H1 (cell line): ENCODE data around the gene DAPK1. TPM values are rescaled to one million over a fixed set of nuclear protein-coding genes. Genes with fewer than 3 reads are reported as not detected.

Experiments
- CTCF ChIA-PET: fragments of 300-600 bp; sonication (Branson Sonifier 250); formaldehyde crosslinking; loops from one replicate; lab custom pipeline; 2021; ENCODE audit not compliant: partially characterized antibody; lab: Charles Lee
- POLR2A ChIA-PET: fragments of 300-600 bp; sonication (Branson Sonifier 250); formaldehyde crosslinking; loops from one replicate; lab custom pipeline; 2021; ENCODE audit warnings: inconsistent platforms; ENCODE audit not compliant: partially characterized antibody; lab: Charles Lee
- DNase-seq, 2 experiments: peaks; one replicate each; pipeline versions ENCODE4 v3.0.0 to v3.0.0-alpha.2; 2010 to 2022; ENCODE audit warnings: low spot score in 2 of 2, low read depth in 1 of 2, mixed read lengths in 1 of 2
- FAIRE-seq: peaks from 2 replicates; lab custom pipeline; 2011; peaks lifted over from hg19 to GRCh38; lab: Jason Lieb, UNC
- H2AFZ ChIP-seq: 2 replicates; pipeline ENCODE4 v1.8.1; 2012; ENCODE audit warnings: low read length, inconsistent platforms
- H2AK5ac ChIP-seq: 2 replicates; pipeline ENCODE4 v1.6.1; 2013; ENCODE audit warnings: low read depth, low read length
- H2BK120ac ChIP-seq: replicated peaks from 2 replicates; pipeline ENCODE3; 2013; ENCODE audit warnings: low read depth, low read length, inconsistent platforms
- H2BK12ac ChIP-seq: 2 replicates; pipeline ENCODE4 v1.6.1; 2013; ENCODE audit warnings: low read depth, low read length
- H2BK15ac ChIP-seq: 2 replicates; pipeline ENCODE4 v1.6.1; 2013; ENCODE audit warnings: low read length
- H2BK20ac ChIP-seq: 2 replicates; pipeline ENCODE4 v1.6.1; 2013; ENCODE audit warnings: low read length
- H2BK5ac ChIP-seq: 2 replicates; pipeline ENCODE4 v1.6.1; 2013; ENCODE audit warnings: low read depth, low read length
- H3K14ac ChIP-seq: 2 replicates; pipeline ENCODE4 v1.6.1; 2013; ENCODE audit warnings: inconsistent platforms; ENCODE audit not compliant: insufficient read length
- H3K18ac ChIP-seq: 2 replicates; pipeline ENCODE4 v1.6.1; 2013; ENCODE audit warnings: low read length; ENCODE audit errors: extremely low read depth
- H3K23ac ChIP-seq: 2 replicates; pipeline ENCODE4 v1.6.1; 2013; ENCODE audit warnings: inconsistent platforms; ENCODE audit not compliant: insufficient read length
- H3K23me2 ChIP-seq: 2 replicates; pipeline ENCODE4 v1.6.1; 2013; ENCODE audit warnings: low read depth, low read length
- H3K27ac ChIP-seq: 2 replicates; pipeline ENCODE4 v1.6.1; 2011; ENCODE audit warnings: low read depth, low read length, inconsistent platforms
- H3K27me3 ChIP-seq, 4 experiments: replicated peaks in 1 of 4; 1 replicate in 1 of 4; 2 replicates in 3 of 4; pipeline versions ENCODE4 v1.6.1 to v1.8.1; 2011 to 2013; ENCODE audit warnings: low read length in 3 of 4, mild to moderate bottlenecking in 3 of 4, inconsistent platforms in 2 of 4, mixed read lengths in 2 of 4, moderate library complexity in 1 of 4; ENCODE audit not compliant: control insufficient read depth in 3 of 4, insufficient read depth in 3 of 4; ENCODE audit errors: extremely low read depth in 1 of 4
- H3K36me3 ChIP-seq, 4 experiments: 2 replicates each; pipeline versions ENCODE4 v1.6.1 to v1.8.1; 2011 to 2013; ENCODE audit warnings: mild to moderate bottlenecking in 4 of 4, low read length in 3 of 4, moderate library complexity in 2 of 4, control low read depth in 1 of 4, inconsistent platforms in 1 of 4; ENCODE audit not compliant: insufficient read depth in 4 of 4, control insufficient read depth in 2 of 4
- H3K4ac ChIP-seq: replicated peaks from 2 replicates; pipeline ENCODE3; 2013; ENCODE audit warnings: low read length, low read depth, mixed read lengths, inconsistent platforms; ENCODE audit not compliant: insufficient read length
- H3K4me1 ChIP-seq, 4 experiments: replicated peaks in 1 of 4; 1 replicate in 1 of 4; 2 replicates in 3 of 4; pipeline versions ENCODE4 v1.6.1 to v1.8.1; 2011 to 2013; ENCODE audit warnings: low read length in 3 of 4, inconsistent platforms in 2 of 4, mixed read lengths in 1 of 4; ENCODE audit not compliant: insufficient read depth in 4 of 4, control insufficient read depth in 3 of 4
- H3K4me2 ChIP-seq, 2 experiments: 2 replicates each; pipeline versions ENCODE4 v1.6.1 to v1.8.1; 2011 to 2013; ENCODE audit warnings: low read depth in 2 of 2, low read length in 2 of 2, control low read depth in 1 of 2, inconsistent platforms in 1 of 2, mild to moderate bottlenecking in 1 of 2; ENCODE audit not compliant: insufficient read depth in 1 of 2
- H3K4me3 ChIP-seq, 4 experiments: fragments of 200-600, 300-600 bp in 1 of 4; sonication (generic), shearing (Covaris generic), sonication (Bioruptor Twin) in 1 of 4; 2 replicates each; pipeline versions ENCODE4 v1.5.1 to v1.8.1; 2011 to 2016; ENCODE audit warnings: low read length in 4 of 4, low read depth in 3 of 4, control low read depth in 2 of 4, inconsistent platforms in 2 of 4, mild to moderate bottlenecking in 2 of 4, mixed read lengths in 1 of 4, moderate library complexity in 1 of 4; ENCODE audit not compliant: insufficient read depth in 2 of 4; ENCODE audit errors: extremely low read depth in 1 of 4
- H3K56ac ChIP-seq: replicated peaks from 2 replicates; pipeline ENCODE3; 2013; ENCODE audit warnings: low read depth, mild to moderate bottlenecking, mixed read lengths, low read length, inconsistent platforms; ENCODE audit not compliant: insufficient read length
- H3K79me1 ChIP-seq: 2 replicates; pipeline ENCODE4 v1.6.1; 2013; ENCODE audit warnings: low read depth, low read length, control low read depth
- H3K79me2 ChIP-seq, 2 experiments: 2 replicates each; pipeline versions ENCODE4 v1.6.1 to v1.8.1; 2012 to 2013; ENCODE audit warnings: low read length in 2 of 2, mild to moderate bottlenecking in 2 of 2, inconsistent platforms in 1 of 2; ENCODE audit not compliant: insufficient read depth in 2 of 2, control insufficient read depth in 1 of 2
- H3K9ac ChIP-seq, 4 experiments: replicated peaks in 1 of 4; 1 replicate in 1 of 4; 2 replicates in 3 of 4; pipeline versions ENCODE4 v1.6.1 to v1.8.1; 2011 to 2013; ENCODE audit warnings: low read depth in 3 of 4, low read length in 3 of 4, control low read depth in 2 of 4, mild to moderate bottlenecking in 2 of 4, moderate library complexity in 2 of 4, inconsistent platforms in 1 of 4; ENCODE audit errors: extremely low read depth in 1 of 4
- H3K9me3 ChIP-seq, 2 experiments: 2 replicates each; pipeline versions ENCODE4 v1.6.1 to v1.8.1; 2012 to 2013; ENCODE audit warnings: mild to moderate bottlenecking in 2 of 2, moderate library complexity in 2 of 2, control low read depth in 1 of 2, inconsistent platforms in 1 of 2, low read depth in 1 of 2, low read length in 1 of 2, mixed read lengths in 1 of 2; ENCODE audit not compliant: insufficient read depth in 2 of 2
- H4K20me1 ChIP-seq, 2 experiments: replicated peaks in 1 of 2; 2 replicates each; pipeline versions ENCODE3 to v1.8.1; 2011 to 2013; ENCODE audit warnings: inconsistent platforms in 2 of 2, low read length in 2 of 2, mild to moderate bottlenecking in 1 of 2; ENCODE audit not compliant: insufficient read depth in 2 of 2, control insufficient read depth in 1 of 2
- H4K5ac ChIP-seq: 2 replicates; pipeline ENCODE4 v1.6.1; 2013; ENCODE audit warnings: low read length, low read depth, mixed read lengths, inconsistent platforms; ENCODE audit not compliant: insufficient read length
- H4K8ac ChIP-seq: 2 replicates; pipeline ENCODE4 v1.8.0; 2013; ENCODE audit warnings: mild to moderate bottlenecking, moderate library complexity, low read length, inconsistent platforms; ENCODE audit not compliant: insufficient read depth; ENCODE audit errors: extremely low read depth
- H4K91ac ChIP-seq: replicated peaks from 2 replicates; pipeline ENCODE3; 2013; ENCODE audit warnings: low read length, mixed read lengths, inconsistent platforms; ENCODE audit not compliant: insufficient read length
- ATF3 ChIP-seq: IDR thresholded peaks from 2 replicates; pipeline ENCODE4 v1.6.1; 2011; ENCODE audit warnings: low read depth, mild to moderate bottlenecking, low read length; ENCODE audit not compliant: insufficient read depth
- CBX8 ChIP-seq: fragments of 300-800, 300-1000 bp; sonication (generic); IDR thresholded peaks from 2 replicates; pipeline ENCODE4 v1.7.1; 2016; ENCODE audit warnings: low read depth, low read length, borderline replicate concordance
- CHD2 ChIP-seq: IDR thresholded peaks from 2 replicates; pipeline ENCODE4 v1.6.1; 2012; ENCODE audit warnings: low read length, improper control_type of control experiment
- CREB1 ChIP-seq: IDR thresholded peaks from 2 replicates; pipeline ENCODE4 v1.6.1; 2012; ENCODE audit warnings: inconsistent platforms
- EP300 ChIP-seq, 2 experiments: IDR thresholded peaks; 1 replicate in 1 of 2; 2 replicates in 1 of 2; pipeline ENCODE4 v1.6.1; 2011 to 2012; ENCODE audit warnings: low read depth in 2 of 2, low read length in 2 of 2, mild to moderate bottlenecking in 2 of 2, borderline replicate concordance in 1 of 2, inconsistent platforms in 1 of 2, moderate library complexity in 1 of 2
- JUN ChIP-seq: IDR thresholded peaks from 2 replicates; pipeline ENCODE4 v1.6.1; 2011; ENCODE audit warnings: low read depth, mild to moderate bottlenecking, improper control_type of control experiment, low read length
- JUND ChIP-seq: IDR thresholded peaks from 2 replicates; pipeline ENCODE4 v1.6.1; 2011; ENCODE audit warnings: mild to moderate bottlenecking, improper control_type of control experiment, low read length
- KDM4A ChIP-seq: IDR thresholded peaks from one replicate; pipeline ENCODE4 v1.7.1; 2012; ENCODE audit warnings: low read depth, mild to moderate bottlenecking, moderate library complexity, low read length, inconsistent platforms; ENCODE audit not compliant: severe bottlenecking
- RFX5 ChIP-seq: IDR thresholded peaks from 2 replicates; pipeline ENCODE4 v1.6.1; 2011; ENCODE audit warnings: low read depth, low read length, improper control_type of control experiment, borderline replicate concordance
- SP1 ChIP-seq: IDR thresholded peaks from 2 replicates; pipeline ENCODE4 v1.6.1; 2011; ENCODE audit warnings: low read depth, low read length
- SRF ChIP-seq: IDR thresholded peaks from 2 replicates; pipeline ENCODE4 v1.6.1; 2011; ENCODE audit warnings: mild to moderate bottlenecking, low read depth, low read length, moderate library complexity
- TAF1 ChIP-seq: IDR thresholded peaks from 2 replicates; pipeline ENCODE4 v1.6.1; 2011; ENCODE audit warnings: mild to moderate bottlenecking, low read depth, low read length
- WGBS, 2 experiments: shearing (Covaris generic) in 1 of 2; methylation state at CpG; one replicate each; pipeline versions ENCODE4 v1.1.6 to v1.1.7; 2013 to 2015; ENCODE audit warnings: low lambda C conversion rate in 2 of 2, mixed read lengths in 2 of 2, inconsistent platforms in 1 of 2, low coverage in 1 of 2, missing lambda C conversion rate in 1 of 2; ENCODE audit not compliant: insufficient replicate concordance in 2 of 2, insufficient coverage in 1 of 2, insufficient read length in 1 of 2; ENCODE audit errors: extremely low coverage in 1 of 2, missing lambda C conversion rate in 1 of 2; 5-methylcytosine and 5-hydroxymethylcytosine counted together
- polyA plus RNA-seq, 7 experiments: library from polyadenylated mRNA; depleted of rRNA in 3 of 7; stranded (reverse) in 5 of 7; unstranded in 2 of 7; fragments of >200 nt in 5 of 7; fragments of 200-250 nt in 2 of 7; gene quantifications; 1 replicate in 5 of 7; 2 replicates in 1 of 7; 4 replicates in 1 of 7; pipeline versions ENCODE4 v1.2.1 to v1.2.3, GENCODE V29; 2011 to 2013; ENCODE audit warnings: missing spikeins in 2 of 7, mixed read lengths in 2 of 7
- total RNA-seq: library from RNA; stranded (reverse); fragmentation: NEBNext Ultra II Directional; extraction: Animal tissue kit (Norgen Biotek cat#: 25700); gene quantifications from 2 replicates; pipeline ENCODE4 v1.2.1, GENCODE V29; 2021
- TF ChIP-seq, protein P1 (sequence below): IDR thresholded peaks from 2 replicates; pipeline ENCODE4 v1.6.1; 2012; ENCODE audit warnings: inconsistent platforms

The DAPK1 gene
- total and polyA plus RNA-seq, 2 of the 8 experiments (the other 6 are each of a cell fraction or from before 2014, with no cell fraction given) = 62.4 to 131 TPM

DNA sequence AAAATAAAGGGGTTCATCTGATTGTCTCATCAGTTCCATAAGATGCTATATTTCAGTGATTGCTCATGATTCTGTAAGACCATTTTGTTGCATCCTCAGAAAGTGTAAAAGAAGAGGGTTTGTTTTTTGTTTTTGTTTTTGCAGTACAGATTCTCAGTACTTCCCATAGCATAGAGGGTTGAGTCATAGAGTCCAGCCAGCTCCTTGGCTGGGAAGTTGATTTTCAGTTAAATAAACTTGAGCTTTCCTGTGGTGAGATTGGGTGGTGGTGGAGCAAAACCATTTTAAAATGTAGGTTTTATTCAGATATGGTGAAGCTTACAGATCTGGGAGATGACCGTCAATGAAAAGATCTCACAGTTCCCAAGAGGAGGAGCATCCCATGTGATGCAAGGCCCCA is 48.2 kb downstream of the DAPK1 start:
- no peaks in the 10 kb centered on the region for H3K27me3 ChIP-seq
- H3K36me3 ChIP-seq = peaks cover 0 to 4% (median 1%) of the 10 kb centered on the region in 4 experiments; a peak in 2 of 8 replicates
- no peak overlapping the region for H4K91ac ChIP-seq
- DNase-seq (no peak), FAIRE-seq (no peak)
- no peaks in the 10 kb centered on the region for H3K23me2 ChIP-seq
- 89% methylated on average over 1 of the region's 1 CpG; no CpG with 5 or more reads in 1 of the 2 experiments for WGBS, 2 experiments
- H2AFZ ChIP-seq = no peak overlapping the region
- no peak overlapping the region for H3K4me3 ChIP-seq
- CTCF ChIA-PET = interaction anchor here (0.6 to 1.4 kb wide), 6 partner anchors 32 to 208 kb away, joined by 3 read pairs; no protein-coding TSS in a partner anchor
- no peaks in the 10 kb centered on the region for H3K9me3 ChIP-seq
- H3K18ac ChIP-seq = no peak overlapping the region
- no peak overlapping the region for H4K5ac ChIP-seq
- H3K9ac ChIP-seq = no peak overlapping the region
- no peak overlapping the region for H2BK12ac ChIP-seq
- H4K20me1 ChIP-seq = peaks cover 5 to 9% of the 10 kb centered on the region in 2 experiments
- H2BK15ac ChIP-seq = no peak overlapping the region
- H3K27ac ChIP-seq = no peak overlapping the region
- H3K14ac ChIP-seq = no peak overlapping the region
- no peak overlapping the region for H2BK5ac ChIP-seq
- H3K4ac ChIP-seq = no peak overlapping the region
- H2BK120ac ChIP-seq = no peak overlapping the region
- H3K23ac ChIP-seq = no peak overlapping the region
- no peak overlapping the region for H4K8ac ChIP-seq
- no peak overlapping the region for H3K56ac ChIP-seq
- POLR2A ChIA-PET = interaction anchor here (1.4 to 1.5 kb wide), 2 partner anchors 32 to 34 kb away, joined by 3 read pairs; no protein-coding TSS in a partner anchor
- no peak overlapping the region for H2BK20ac ChIP-seq
- H2AK5ac ChIP-seq = no peak overlapping the region
- H3K79me1 ChIP-seq = peaks cover 5% of the 10 kb centered on the region
- peaks cover 0 to 5% (median 0%) of the 10 kb centered on the region in 4 experiments; a peak in 1 of 7 replicates for H3K4me1 ChIP-seq
- peaks cover 4 to 80% of the 10 kb centered on the region in 2 experiments; a peak in 3 of 4 replicates for H3K79me2 ChIP-seq
- no peak overlapping the region for H3K4me2 ChIP-seq
- no peak for TF ChIP-seq TAF1
- TF ChIP-seq CHD2 = no peak
- TF ChIP-seq CREB1 = no peak
- no peak for TF ChIP-seq RFX5
- TF ChIP-seq, protein P1, sequence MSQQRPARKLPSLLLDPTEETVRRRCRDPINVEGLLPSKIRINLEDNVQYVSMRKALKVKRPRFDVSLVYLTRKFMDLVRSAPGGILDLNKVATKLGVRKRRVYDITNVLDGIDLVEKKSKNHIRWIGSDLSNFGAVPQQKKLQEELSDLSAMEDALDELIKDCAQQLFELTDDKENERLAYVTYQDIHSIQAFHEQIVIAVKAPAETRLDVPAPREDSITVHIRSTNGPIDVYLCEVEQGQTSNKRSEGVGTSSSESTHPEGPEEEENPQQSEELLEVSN = no peak
- no peak for TF ChIP-seq JUND
- no peak for TF ChIP-seq JUN
- TF ChIP-seq SP1 = no peak
- no peak for TF ChIP-seq KDM4A
- TF ChIP-seq SRF = no peak
- no peak for TF ChIP-seq EP300 (IDR thresholded peaks at IDR 0.05; ENCODE audit: borderline replicate concordance in 1 of 2, low read depth in 2 of 2, low read length in 2 of 2)
- TF ChIP-seq ATF3 = no peak
- no peak for TF ChIP-seq CBX8
